GM18909 (cell line): ENCODE measurements around the gene IFITM2.
A peak's percentile ranks its signal among the peaks of the same experiment; 100 is the strongest.
"Not testable (repeated sequence)": the region's sequence is repeated elsewhere in the genome, so short reads cannot be mapped to it uniquely, and the experiment has no call there.

Experiments used
- ATAC-seq: cut with Tn5 transposase; IDR thresholded peaks from one replicate; pipeline ENCODE4 v1.9.1; 2021; ENCODE audit warnings: mild to moderate bottlenecking; ENCODE audit not compliant: unreplicated experiment, poor library complexity

IFITM2 gene

GRCh38 chr11:307766-308708, at the start of gene IFITM2:
Gene IFITM2, plus strand, starts transcription at chr11:307816. Its CDS starts 377 bp downstream, at chr11:308193.
- not testable (repeated sequence) for ATAC-seq

- ATAC-seq, result no peak
Observed at GRCh38 chr11:259413-259812, 48.2 kb upstream of the IFITM2 start.

GRCh38 chr11:261624-262023, 46.0 kb upstream of the IFITM2 start:
- no peak for ATAC-seq

- ATAC-seq, result no peak
Observed at GRCh38 chr11:266676-267439, 40.8 kb upstream of the IFITM2 start.

GRCh38 chr11:267491-267994, 40.1 kb upstream of the IFITM2 start:
- no peak for ATAC-seq

GRCh38 chr11:268716-269145, 38.9 kb upstream of the IFITM2 start:
- peak; percentile 50 for ATAC-seq

GRCh38 chr11:269146-269890, 38.3 kb upstream of the IFITM2 start:
- peak; percentile 72 for ATAC-seq

GRCh38 chr11:270451-271318, 36.9 kb upstream of the IFITM2 start:
- ATAC-seq, result no peak

- ATAC-seq, result no peak
Observed at GRCh38 chr11:271319-271715, 36.3 kb upstream of the IFITM2 start.

GRCh38 chr11:272195-272930, 35.3 kb upstream of the IFITM2 start:
- ATAC-seq, result no peak

GRCh38 chr11:272931-273198, 34.8 kb upstream of the IFITM2 start:
- ATAC-seq, result no peak

GRCh38 chr11:276219-276618, 31.4 kb upstream of the IFITM2 start:
- ATAC-seq, result no peak

GRCh38 chr11:278001-278951, 29.3 kb upstream of the IFITM2 start, which contains the start of gene NLRP6:
Gene NLRP6, plus strand, starts transcription at chr11:278407. Its CDS starts 163 bp downstream, at chr11:278570.
- ATAC-seq, result no peak

GRCh38 chr11:279040-279965, 28.3 kb upstream of the IFITM2 start:
- no peak for ATAC-seq

GRCh38 chr11:279966-280705, 27.5 kb upstream of the IFITM2 start:
- no peak for ATAC-seq
